Astrocyte (in vitro differentiated cells and primary cell): Measurements from ENCODE around the gene HIPK2. TPM values are rescaled to one million over a fixed set of nuclear protein-coding genes. Genes with fewer than 3 reads are reported as not detected.

Experiments used
- DNase-seq: peaks from one replicate; pipeline ENCODE4 v3.0.0-alpha.2; 2010; ENCODE audit warnings: low read depth
- FAIRE-seq: peaks from 2 replicates; lab custom pipeline; 2011; peaks lifted over from hg19 to GRCh38; lab: Jason Lieb, UNC
- H2AFZ ChIP-seq: 2 replicates; pipeline ENCODE4 v1.6.0; 2012; ENCODE audit warnings: low read depth, low read length, inconsistent platforms
- H3K27ac ChIP-seq: 2 replicates; pipeline ENCODE4 v1.5.1; 2011; ENCODE audit warnings: low read depth, low read length, inconsistent platforms
- H3K27me3 ChIP-seq: 2 replicates; pipeline ENCODE4 v1.6.0; 2011; ENCODE audit warnings: low read length, inconsistent platforms; ENCODE audit not compliant: insufficient read depth
- H3K36me3 ChIP-seq: 2 replicates; pipeline ENCODE4 v1.5.1; 2011; ENCODE audit warnings: low read length, inconsistent platforms; ENCODE audit not compliant: insufficient read depth
- H3K4me1 ChIP-seq: 2 replicates; pipeline ENCODE4 v1.5.1; 2011; ENCODE audit warnings: low read length, inconsistent platforms; ENCODE audit not compliant: insufficient read depth
- H3K4me2 ChIP-seq: 2 replicates; pipeline ENCODE4 v1.6.0; 2012; ENCODE audit warnings: low read length, inconsistent platforms
- H3K4me3 ChIP-seq: 2 replicates; pipeline ENCODE4 v1.5.1; 2011; ENCODE audit warnings: low read depth, mild to moderate bottlenecking, low read length, inconsistent platforms; ENCODE audit not compliant: insufficient read depth
- H3K79me2 ChIP-seq: 2 replicates; pipeline ENCODE4 v1.6.0; 2012; ENCODE audit warnings: mild to moderate bottlenecking, low read length, inconsistent platforms; ENCODE audit not compliant: insufficient read depth
- H3K9ac ChIP-seq: 2 replicates; pipeline ENCODE4 v1.6.0; 2012; ENCODE audit warnings: mild to moderate bottlenecking, low read length, inconsistent platforms
- H3K9me3 ChIP-seq: 2 replicates; pipeline ENCODE4 v1.5.1; 2012; ENCODE audit warnings: low read depth, mild to moderate bottlenecking, low read length, inconsistent platforms; ENCODE audit not compliant: insufficient read depth
- H4K20me1 ChIP-seq: 2 replicates; pipeline ENCODE4 v1.6.0; 2012; ENCODE audit warnings: low read length, inconsistent platforms; ENCODE audit not compliant: insufficient read depth
- H3K27ac Mint-ChIP-seq: one replicate; pipeline ENCODE4 v1.8.0; 2021; ENCODE audit warnings: mild to moderate bottlenecking, mixed read lengths; ENCODE audit not compliant: unreplicated experiment
- H3K27me3 Mint-ChIP-seq: one replicate; pipeline ENCODE4 v1.8.0; 2021; ENCODE audit warnings: low read depth, mixed read lengths; ENCODE audit not compliant: unreplicated experiment
- H3K36me3 Mint-ChIP-seq: one replicate; pipeline ENCODE4 v1.8.0; 2021; ENCODE audit warnings: low read depth, mixed read lengths; ENCODE audit not compliant: unreplicated experiment
- H3K4me1 Mint-ChIP-seq: one replicate; pipeline ENCODE4 v1.8.0; 2021; ENCODE audit warnings: low read depth, mixed read lengths; ENCODE audit not compliant: unreplicated experiment
- H3K4me3 Mint-ChIP-seq: one replicate; pipeline ENCODE4 v1.8.0; 2021; ENCODE audit warnings: mild to moderate bottlenecking, moderate library complexity, mixed read lengths; ENCODE audit not compliant: unreplicated experiment
- H3K9me3 Mint-ChIP-seq: one replicate; pipeline ENCODE4 v1.8.0; 2021; ENCODE audit warnings: mild to moderate bottlenecking, mixed read lengths; ENCODE audit not compliant: unreplicated experiment
- CTCF ChIP-seq: IDR thresholded peaks from 2 replicates; pipeline ENCODE4 v1.5.1; 2011; ENCODE audit warnings: low read depth, mild to moderate bottlenecking, inconsistent platforms, low read length, moderate library complexity; ENCODE audit not compliant: insufficient read depth
- EZH2 ChIP-seq: IDR thresholded peaks from 2 replicates; pipeline ENCODE4 v1.6.1; 2012; ENCODE audit warnings: mild to moderate bottlenecking, low read length, inconsistent platforms; ENCODE audit not compliant: insufficient read depth
- total RNA-seq: library from RNA; stranded (reverse); gene quantifications from 2 replicates; pipeline ENCODE4 v1.2.1, GENCODE V29; 2021

The HIPK2 gene
- total RNA-seq, 1 donor from 2014 or later: 35.8 TPM

- Histone ChIP-seq H4K20me1 (no peaks in the 10 kb centered on the region), H3K4me1 (no peaks in the 10 kb centered on the region), H3K36me3 (no peaks in the 10 kb centered on the region), H3K9ac (no peak overlapping the region), H3K27me3 (no peaks in the 10 kb centered on the region), H3K9me3 (peaks cover 2% of the 10 kb centered on the region), H3K4me2 (no peak overlapping the region), H3K4me3 (no peak overlapping the region), H3K27ac (no peak overlapping the region), H2AFZ (no peak overlapping the region), H3K79me2 (no peaks in the 10 kb centered on the region)
- Mint-ChIP-seq H3K9me3 (peaks cover 8% of the 10 kb centered on the region), H3K27me3 (no peaks in the 10 kb centered on the region), H3K4me1 (no peaks in the 10 kb centered on the region), H3K4me3 (no peak overlapping the region), H3K36me3 (peaks cover 4% of the 10 kb centered on the region), H3K27ac (no peak overlapping the region)
- TF ChIP-seq EZH2 (no peak), CTCF (no peak)
- no peak for DNase-seq
- no peak for FAIRE-seq
Measured at GRCh38 chr7:139798892-139799291, 21.1 kb upstream of the HIPK2 start.

- H2AFZ ChIP-seq: no peak overlapping the region
- no peak overlapping the region for H3K4me3 ChIP-seq
- H3K27me3 ChIP-seq: no peaks in the 10 kb centered on the region
- no peak overlapping the region for H3K27ac ChIP-seq
- no peaks in the 10 kb centered on the region for H3K79me2 ChIP-seq
- no peak for TF ChIP-seq EZH2
- TF ChIP-seq CTCF: no peak
- no peaks in the 10 kb centered on the region for H3K36me3 ChIP-seq
- no peak for DNase-seq
- H3K4me1 ChIP-seq: no peaks in the 10 kb centered on the region
- H3K9me3 ChIP-seq: no peaks in the 10 kb centered on the region
- FAIRE-seq: no peak
- no peak overlapping the region for H3K9ac ChIP-seq
- H4K20me1 ChIP-seq: no peaks in the 10 kb centered on the region
- Mint-ChIP-seq H3K4me1 (no peaks in the 10 kb centered on the region), H3K9me3 (peaks cover 8% of the 10 kb centered on the region), H3K4me3 (no peak overlapping the region), H3K27me3 (no peaks in the 10 kb centered on the region), H3K36me3 (peaks cover 4% of the 10 kb centered on the region), H3K27ac (no peak overlapping the region)
- H3K4me2 ChIP-seq: no peak overlapping the region
Measured at GRCh38 chr7:139798221-139798620, 20.4 kb upstream of the HIPK2 start.

- no peaks in the 10 kb centered on the region for H3K4me1 Mint-ChIP-seq
- Histone ChIP-seq H3K9ac (no peak overlapping the region), H3K79me2 (no peaks in the 10 kb centered on the region), H3K4me1 (no peaks in the 10 kb centered on the region), H3K27ac (no peak overlapping the region), H3K9me3 (no peaks in the 10 kb centered on the region), H2AFZ (no peak overlapping the region), H3K36me3 (no peaks in the 10 kb centered on the region), H4K20me1 (no peaks in the 10 kb centered on the region), H3K27me3 (no peaks in the 10 kb centered on the region), H3K4me2 (no peak overlapping the region), H3K4me3 (no peak overlapping the region)
- no peaks in the 10 kb centered on the region for H3K27me3 Mint-ChIP-seq
- TF ChIP-seq CTCF (no peak), EZH2 (no peak)
- no peak for FAIRE-seq
- no peak overlapping the region for H3K27ac Mint-ChIP-seq
- DNase-seq: peak; percentile 16
- H3K36me3 Mint-ChIP-seq: no peaks in the 10 kb centered on the region
- H3K4me3 Mint-ChIP-seq: no peak overlapping the region
- peaks cover 2% of the 10 kb centered on the region for H3K9me3 Mint-ChIP-seq
Measured at GRCh38 chr7:139797607-139798006, 19.8 kb upstream of the HIPK2 start.
